ENCODE results near the gene MFSD11. TPM values are rescaled to one million over a fixed set of nuclear protein-coding genes. Genes with fewer than 3 reads are reported as not detected.

The MFSD11 gene
- total RNA-seq, 2 experiments from 2014 or later: 25.5 to 29.4 TPM

DNA sequence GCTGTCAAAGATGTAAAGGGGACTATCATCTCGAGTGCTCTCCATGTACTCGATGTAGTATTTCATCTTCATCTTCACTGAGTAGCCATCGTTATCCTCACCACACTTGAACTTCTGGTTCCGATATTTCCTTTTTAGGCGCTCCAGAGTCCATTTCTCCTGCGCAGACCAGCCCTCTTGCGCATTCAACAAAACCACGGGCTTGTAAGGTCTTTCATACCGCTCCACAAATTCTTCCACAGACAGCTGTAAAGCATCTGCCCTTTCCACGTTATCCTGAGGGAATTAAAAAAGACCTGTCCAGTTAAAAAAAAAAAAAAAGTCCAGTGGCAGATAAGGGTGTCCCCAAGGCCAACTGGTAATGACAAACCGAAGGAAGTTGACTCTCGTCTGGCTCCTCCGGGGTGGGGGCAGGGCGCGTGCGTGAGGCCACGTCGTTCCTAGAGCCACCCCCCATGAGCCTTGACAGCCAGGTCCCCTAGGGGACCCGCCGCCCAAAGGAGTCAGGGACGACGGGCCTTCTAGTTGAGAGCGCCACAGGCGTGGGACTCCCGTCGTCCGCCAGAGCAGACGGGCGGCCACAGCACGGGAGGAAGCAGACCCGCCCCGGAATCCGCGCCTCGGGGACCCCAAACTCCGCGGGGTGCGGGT, 12.2 kb upstream of the MFSD11 start:
- Histone ChIP-seq H3K36me3 (ENCODE audit: insufficient read depth, low read length) (peaks cover 59% of the 10 kb centered on the region), H3K27ac (ENCODE audit: low read depth in 1 of 2, low read length in 2 of 2) (peak overlapping the region; percentile 93 to 97), H3K4me3 (ENCODE audit: low read length) (peak overlapping the region; percentile 77), H3K27me3 (ENCODE audit: control insufficient read depth in 1 of 2, insufficient read depth in 2 of 2, low read length in 2 of 2) (no peaks in the 10 kb centered on the region), H3K9me3 (ENCODE audit: control insufficient read depth in 1 of 2, insufficient read depth in 1 of 2, low read length in 2 of 2) (no peaks in the 10 kb centered on the region), H3K4me1 (ENCODE audit: insufficient read depth, low read length) (peaks cover 77% of the 10 kb centered on the region)
- Mint-ChIP-seq H3K4me1 (ENCODE audit: low read depth) (peaks cover 49% of the 10 kb centered on the region), H3K27me3 (no peaks in the 10 kb centered on the region), H3K9me3 (no peaks in the 10 kb centered on the region), H3K4me3 (peak overlapping the region; percentile 100), H3K36me3 (ENCODE audit: low read depth) (peaks cover 82% of the 10 kb centered on the region), H3K27ac (peak overlapping the region; percentile 99)
- peak; percentile 49 to 87 (median 66) for DNase-seq
- intact Hi-C loops (cut with DNase I, micrococcal nuclease): loop anchor here (1.0 to 5.0 kb wide), 6 partner anchors 12 to 417 kb away; partner anchors contain the start of genes SEC14L1 (in 1 of the 2) and SRSF2 (in 1 of the 2)
- TF ChIP-seq, protein P1, sequence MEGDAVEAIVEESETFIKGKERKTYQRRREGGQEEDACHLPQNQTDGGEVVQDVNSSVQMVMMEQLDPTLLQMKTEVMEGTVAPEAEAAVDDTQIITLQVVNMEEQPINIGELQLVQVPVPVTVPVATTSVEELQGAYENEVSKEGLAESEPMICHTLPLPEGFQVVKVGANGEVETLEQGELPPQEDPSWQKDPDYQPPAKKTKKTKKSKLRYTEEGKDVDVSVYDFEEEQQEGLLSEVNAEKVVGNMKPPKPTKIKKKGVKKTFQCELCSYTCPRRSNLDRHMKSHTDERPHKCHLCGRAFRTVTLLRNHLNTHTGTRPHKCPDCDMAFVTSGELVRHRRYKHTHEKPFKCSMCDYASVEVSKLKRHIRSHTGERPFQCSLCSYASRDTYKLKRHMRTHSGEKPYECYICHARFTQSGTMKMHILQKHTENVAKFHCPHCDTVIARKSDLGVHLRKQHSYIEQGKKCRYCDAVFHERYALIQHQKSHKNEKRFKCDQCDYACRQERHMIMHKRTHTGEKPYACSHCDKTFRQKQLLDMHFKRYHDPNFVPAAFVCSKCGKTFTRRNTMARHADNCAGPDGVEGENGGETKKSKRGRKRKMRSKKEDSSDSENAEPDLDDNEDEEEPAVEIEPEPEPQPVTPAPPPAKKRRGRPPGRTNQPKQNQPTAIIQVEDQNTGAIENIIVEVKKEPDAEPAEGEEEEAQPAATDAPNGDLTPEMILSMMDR (IDR thresholded peaks at IDR 0.05): no peak
- ChIA-PET CTCF (interaction anchor here (0.6 to 4.2 kb wide), 7 partner anchors 9 to 606 kb away, joined by 3 to 34 read pairs (median 4); partner anchors contain the start of genes MFSD11 and SRSF2), POLR2A (interaction anchor here (0.6 to 5.6 kb wide), 11 partner anchors 8 to 1232 kb away, joined by 3 to 165 read pairs (median 12); partner anchors contain the start of genes MFSD11, MXRA7 and SRSF2)
- ATAC-seq (ENCODE audit: poor library complexity): peak; percentile 29

DNA sequence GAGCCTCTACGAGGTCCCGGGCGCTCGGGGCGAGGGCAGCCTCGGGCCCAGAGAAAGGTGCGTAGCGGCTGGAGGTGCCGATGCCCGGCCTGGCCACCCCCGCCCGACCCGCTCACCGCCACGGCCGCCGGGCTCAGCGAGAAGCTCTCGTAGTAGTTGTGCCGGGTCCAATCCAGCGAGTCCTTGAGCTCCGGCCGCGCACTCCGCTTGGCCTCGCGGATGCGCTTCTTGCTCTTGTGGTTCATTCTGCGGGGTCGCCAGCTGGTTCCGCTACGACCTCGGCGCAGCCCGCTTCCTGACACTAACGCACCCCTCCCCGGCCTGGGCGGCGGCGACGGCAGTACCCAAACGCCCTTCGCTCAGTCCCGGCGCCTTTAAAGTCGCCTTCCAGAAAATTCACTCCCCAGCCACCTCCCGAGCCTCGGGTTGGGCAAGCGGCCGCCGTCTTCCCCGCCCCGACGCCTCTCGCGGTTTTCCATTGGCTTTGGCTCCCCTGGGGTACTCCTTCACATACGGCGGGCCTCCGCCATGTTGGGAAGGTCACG, 11.6 kb upstream of the MFSD11 start, which contains the start of gene JMJD6:
JMJD6 (minus strand) TSS at position 376 of the 545 bp plus-strand sequence; CDS start at position 245, 131 bp downstream.
- ChIA-PET CTCF (interaction anchor here (1.0 to 4.2 kb wide), 5 partner anchors 9 to 26 kb away, joined by 3 to 34 read pairs (median 4); partner anchors contain the start of genes MFSD11 and SRSF2), POLR2A (interaction anchor here (0.6 to 5.6 kb wide), 11 partner anchors 9 to 1232 kb away, joined by 3 to 165 read pairs (median 12); partner anchors contain the start of genes MFSD11, MXRA7 and SRSF2)
- peak in 11 of 14 experiments; percentile 88 to 98 (median 92) for DNase-seq
- no peaks in the 10 kb centered on the region for H3K9me3 ChIP-seq (ENCODE audit: control insufficient read depth in 1 of 2, insufficient read depth in 1 of 2, low read length in 2 of 2)
- peak within 1 kb of the TSS; percentile 99 for H3K27ac Mint-ChIP-seq
- no peaks in the 10 kb centered on the region for H3K27me3 Mint-ChIP-seq
- peaks cover 80% of the 10 kb centered on the region for H3K4me1 ChIP-seq (ENCODE audit: insufficient read depth, low read length)
- H3K36me3 Mint-ChIP-seq (ENCODE audit: low read depth): peaks cover 78% of the 10 kb centered on the region
- H3K9me3 Mint-ChIP-seq: no peaks in the 10 kb centered on the region
- H3K4me1 Mint-ChIP-seq (ENCODE audit: low read depth): peaks cover 50% of the 10 kb centered on the region
- H3K36me3 ChIP-seq (ENCODE audit: insufficient read depth, low read length): peaks cover 58% of the 10 kb centered on the region
- intact Hi-C loops (cut with DNase I, micrococcal nuclease): loop anchor here (1.0 to 5.0 kb wide), 6 partner anchors 11 to 416 kb away; partner anchors contain the start of genes SEC14L1 (in 1 of the 2) and SRSF2 (in 1 of the 2)
- TF ChIP-seq, protein P1 (IDR thresholded peaks at IDR 0.05): no peak
- H3K27me3 ChIP-seq (ENCODE audit: control insufficient read depth in 1 of 2, insufficient read depth in 2 of 2, low read length in 2 of 2): no peaks in the 10 kb centered on the region
- peak within 1 kb of the TSS; percentile 93 to 97 for H3K27ac ChIP-seq (ENCODE audit: low read depth in 1 of 2, low read length in 2 of 2)
- peak within 1 kb of the TSS; percentile 100 for H3K4me3 Mint-ChIP-seq
- H3K4me3 ChIP-seq (ENCODE audit: low read length): peak within 1 kb of the TSS; percentile 77
- peak; percentile 81 for ATAC-seq (ENCODE audit: poor library complexity)

All from CD4-positive, alpha-beta T cell (primary cell).